T-helper 9 cell (primary cell): Measurements from ENCODE around the gene CHAD.
"Not testable (repeated sequence)": the region's sequence is repeated elsewhere in the genome, so short reads cannot be mapped to it uniquely, and the experiment has no call there.

Experiments used
- DNase-seq: peaks from one replicate; pipeline ENCODE4 v3.0.0-alpha.2; 2020

Gene CHAD

DNA sequence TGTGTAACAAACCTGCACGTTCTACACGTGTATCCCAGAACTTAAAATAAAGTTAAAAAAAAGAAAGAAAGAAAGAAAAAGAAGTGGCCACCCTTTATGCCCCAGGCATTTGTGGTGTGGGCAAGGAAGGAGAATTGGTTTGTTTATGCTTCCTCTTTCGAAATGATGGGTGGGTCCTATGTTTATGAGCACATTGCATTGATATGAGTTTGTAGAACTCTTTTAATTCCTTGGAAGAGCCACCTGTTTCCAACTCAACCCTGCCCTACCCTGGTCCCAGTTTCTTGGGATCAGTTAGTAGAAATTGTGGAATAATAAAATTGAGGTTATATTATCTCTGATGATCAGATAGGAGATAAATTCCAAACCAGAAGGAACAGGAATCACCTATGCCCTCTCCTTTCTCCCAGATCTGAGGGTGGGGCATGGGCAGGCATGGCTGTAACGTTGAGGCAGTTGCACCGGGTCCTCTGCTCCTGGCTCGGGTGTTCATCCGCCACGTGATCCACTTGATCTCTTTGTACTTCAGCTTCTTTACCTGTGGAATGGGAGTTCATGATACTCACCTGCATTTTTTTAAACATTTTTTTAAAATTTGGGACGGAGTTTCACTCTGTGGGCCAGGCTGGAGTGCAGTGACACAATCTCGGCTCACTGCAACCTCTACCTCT, 15.9 kb downstream of the CHAD start:
- DNase-seq: no peak

- no peak for DNase-seq
Observed at GRCh38 chr17:50451943-50452629, 16.6 kb downstream of the CHAD start.

GRCh38 chr17:50448643-50449042, 20.0 kb downstream of the CHAD start:
- DNase-seq: no peak

DNA sequence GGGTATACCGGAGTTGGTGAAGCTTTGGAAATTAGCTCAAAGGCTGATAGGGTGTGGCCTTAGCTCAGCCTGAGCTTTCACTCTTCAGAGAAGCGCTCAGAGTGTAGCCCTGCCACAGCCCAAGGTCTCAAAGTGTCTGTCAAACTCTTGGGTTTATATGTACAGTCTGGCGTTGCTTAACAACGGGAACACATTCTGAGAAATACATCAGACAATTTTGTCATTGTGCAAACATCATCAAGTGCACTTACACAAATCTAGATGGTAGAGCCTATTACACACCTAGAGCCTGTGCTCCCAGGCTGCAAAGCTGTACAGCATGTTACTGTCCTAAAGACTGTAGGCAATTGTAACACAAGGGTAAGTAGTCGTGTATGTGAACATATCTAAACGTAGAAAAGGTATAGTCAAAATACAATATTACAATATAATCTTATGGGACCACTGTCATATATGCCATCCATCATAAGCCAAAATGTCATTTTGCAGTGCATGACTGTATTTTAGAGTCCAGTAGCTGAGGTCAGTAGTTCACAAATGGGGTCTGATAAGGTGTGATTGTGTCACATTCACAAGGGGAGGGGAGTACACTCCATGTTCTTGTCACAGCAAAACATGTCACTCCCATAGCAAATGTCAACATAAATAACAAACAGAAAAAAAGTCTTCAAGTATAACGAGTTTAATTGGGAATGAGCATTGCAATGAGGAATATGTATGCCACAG, 20.6 kb downstream of the CHAD start:
- DNase-seq: no peak

DNA sequence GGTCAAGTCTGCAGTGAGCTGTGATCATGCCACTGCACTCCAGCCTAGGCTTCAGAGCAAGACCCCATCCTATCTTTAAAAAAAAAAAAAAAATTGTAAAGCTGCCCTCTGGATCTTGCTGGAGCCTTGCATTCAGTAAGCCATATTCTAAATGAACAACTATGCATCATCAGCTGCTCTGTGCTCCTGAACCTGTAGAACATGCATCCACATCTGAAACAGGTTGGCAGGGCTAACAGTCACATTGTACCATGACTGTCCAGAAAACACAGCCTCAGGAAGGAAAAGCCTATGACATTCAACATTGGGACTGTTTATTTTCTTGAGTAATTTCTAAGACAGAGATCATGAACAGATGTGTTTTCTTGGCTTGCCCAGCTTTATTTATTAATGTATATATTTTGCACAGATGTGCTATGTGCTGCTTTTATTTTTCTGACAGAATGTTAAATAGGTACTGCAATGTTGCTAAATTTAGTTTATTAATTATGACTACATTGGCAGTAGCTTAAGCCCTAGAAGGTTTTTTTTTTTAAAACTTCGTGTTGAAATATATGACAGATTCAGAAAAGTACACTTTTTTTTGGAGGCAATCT, 22.9 kb downstream of the CHAD start:
- no peak for DNase-seq

- DNase-seq: no peak
Observed at GRCh38 chr17:50444841-50445715, 23.6 kb downstream of the CHAD start.

DNA sequence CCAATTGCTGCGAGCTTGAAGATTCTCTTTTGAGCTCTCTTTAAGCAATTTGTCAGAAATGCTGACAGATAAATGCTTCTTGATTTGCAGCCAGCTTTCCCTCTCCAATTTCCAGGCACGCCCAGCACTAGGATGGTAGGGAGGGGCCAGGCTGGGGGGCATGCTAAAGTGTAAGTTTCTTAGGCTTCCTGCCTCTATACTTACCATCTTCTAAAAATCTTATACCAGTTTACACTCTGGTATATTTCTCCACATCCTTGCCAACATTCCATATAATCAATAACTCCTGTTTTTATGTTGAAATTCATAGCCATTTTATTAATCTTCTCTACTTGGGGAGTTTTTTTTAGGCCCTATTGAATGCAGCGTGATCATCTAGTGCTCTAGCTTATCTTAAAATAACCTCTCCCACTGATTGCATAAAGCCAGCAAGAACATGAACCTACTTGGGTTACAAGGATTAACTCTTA, 25.1 kb downstream of the CHAD start:
- no peak for DNase-seq

GRCh38 chr17:50440838-50441829, 27.5 kb downstream of the CHAD start:
- no peak for DNase-seq

- no peak for DNase-seq
Observed at GRCh38 chr17:50440172-50440837, 28.4 kb downstream of the CHAD start.

GRCh38 chr17:50439008-50439407, 29.7 kb downstream of the CHAD start:
- DNase-seq: no peak

DNA sequence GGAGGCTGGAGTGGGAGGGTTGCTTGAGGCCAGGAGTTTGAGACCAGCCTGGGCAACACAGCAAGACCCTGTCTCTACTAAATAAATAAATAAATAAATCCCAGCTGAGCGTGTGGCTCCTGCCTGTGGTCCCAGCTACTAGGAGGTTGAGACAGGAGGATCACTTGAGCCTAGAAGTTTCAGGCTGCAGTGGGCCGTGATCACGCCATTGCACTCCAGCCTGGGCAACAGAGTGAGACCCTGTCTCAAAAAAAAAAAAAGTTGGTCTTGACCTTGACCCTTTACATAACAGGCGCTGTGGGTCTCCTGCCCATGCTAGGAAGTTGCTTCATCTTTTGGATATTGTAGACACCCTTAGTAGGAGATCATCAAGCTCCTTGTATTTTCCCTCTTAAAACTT, 31.3 kb downstream of the CHAD start:
- no peak for DNase-seq

DNA sequence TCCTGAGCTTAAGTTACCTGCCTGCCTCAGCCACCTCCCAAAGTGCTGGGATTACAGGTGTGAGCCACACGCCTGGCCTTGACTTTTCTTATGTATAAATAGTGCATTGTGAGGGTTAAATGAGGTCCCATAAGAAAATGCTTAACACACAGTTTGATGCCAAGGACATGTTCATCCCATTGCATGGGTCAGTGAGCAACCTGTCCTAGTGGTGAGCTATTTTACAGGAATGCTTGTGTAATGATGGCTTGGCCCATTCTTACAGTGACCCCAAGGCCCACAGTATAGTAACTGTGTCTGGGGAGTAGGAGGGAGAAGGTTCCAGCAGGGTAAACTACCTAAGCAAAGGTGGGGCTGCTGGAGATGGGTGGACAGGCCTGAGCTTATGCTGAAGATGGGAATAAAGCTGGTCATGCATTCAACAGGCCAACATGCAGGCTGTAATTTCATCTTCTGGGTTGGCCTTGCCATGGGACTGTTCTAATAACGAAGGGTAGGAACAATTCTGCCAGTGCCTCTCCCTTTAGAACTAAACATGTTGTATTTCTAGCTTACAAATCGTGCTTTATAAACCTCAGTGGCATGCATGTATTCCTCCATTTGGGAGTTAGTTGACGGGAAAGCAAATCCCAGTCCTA, 36.4 kb downstream of the CHAD start:
- no peak for DNase-seq

GRCh38 chr17:50430821-50431618, 37.7 kb downstream of the CHAD start:
- no peak for DNase-seq

GRCh38 chr17:50429793-50430192, 38.9 kb downstream of the CHAD start:
- no peak for DNase-seq

DNA sequence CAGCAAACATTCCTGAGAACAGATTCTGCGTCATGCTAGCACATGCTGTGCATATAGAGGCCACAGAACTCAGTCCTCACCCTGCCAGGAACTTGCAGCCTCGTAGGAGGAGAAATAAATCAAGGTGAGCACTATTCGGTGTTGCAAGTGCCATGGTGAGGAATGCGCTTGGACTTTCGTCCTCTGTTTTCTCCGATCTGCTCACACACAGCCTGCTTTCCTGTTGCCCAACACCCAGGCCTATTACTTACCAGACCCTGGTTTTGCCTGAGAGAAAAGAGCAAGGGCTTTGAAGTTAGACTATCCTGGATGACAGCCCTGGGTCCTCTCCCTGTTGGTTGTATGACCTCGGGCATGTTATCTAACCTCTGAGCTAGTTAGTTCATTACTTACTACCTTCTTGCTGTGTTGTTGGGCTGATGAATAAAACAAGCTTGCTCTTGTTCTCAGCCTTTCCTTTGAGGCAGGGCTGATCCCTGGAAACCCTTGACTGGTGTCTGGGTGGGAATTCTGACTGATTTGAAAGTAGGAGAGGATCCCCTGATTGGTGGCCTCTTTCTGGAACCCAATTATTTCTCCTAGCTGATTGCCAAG, 39.8 kb downstream of the CHAD start:
- no peak for DNase-seq

DNA sequence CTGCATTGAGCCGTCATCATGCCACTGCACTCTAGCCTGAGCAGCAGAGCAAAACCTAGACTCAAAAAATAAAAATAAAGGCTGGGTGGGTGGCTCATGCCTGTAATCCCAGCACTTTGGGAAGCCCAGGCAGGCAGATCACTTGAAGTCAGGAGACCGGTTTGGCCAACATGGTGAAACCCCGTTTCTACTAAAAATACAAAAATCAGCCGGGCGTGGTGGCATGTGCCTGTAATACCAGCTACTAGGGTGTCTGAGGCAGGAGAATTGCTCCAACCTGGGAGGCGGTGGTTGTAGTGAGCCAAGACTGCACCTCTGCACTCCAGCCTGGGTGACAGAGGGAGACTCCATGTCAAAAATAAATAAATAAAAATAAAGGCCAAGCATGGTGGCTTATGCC, 40.6 kb downstream of the CHAD start:
- DNase-seq: not testable (repeated sequence)

- no peak for DNase-seq
Observed at GRCh38 chr17:50426814-50427787, 41.6 kb downstream of the CHAD start.

- no peak for DNase-seq
Observed at GRCh38 chr17:50426472-50426782, 42.3 kb downstream of the CHAD start.
